HG02885 (cell line): ENCODE data around the gene WBP2.

Experiments
- ATAC-seq: cut with Tn5 transposase; IDR thresholded peaks from one replicate; pipeline ENCODE4 v1.9.1; 2021; ENCODE audit warnings: mild to moderate bottlenecking; ENCODE audit not compliant: unreplicated experiment, poor library complexity

Gene WBP2

GRCh38 chr17:75831032-75831571 is 24.0 kb downstream of the WBP2 start:
- ATAC-seq, result no peak

GRCh38 chr17:75830164-75831031 is 24.7 kb downstream of the WBP2 start:
- no peak for ATAC-seq

- ATAC-seq, result no peak
These were observed 25.4 kb downstream of the WBP2 start for GRCh38 chr17:75829747-75830146.

- no peak for ATAC-seq
These were observed 26.4 kb downstream of the WBP2 start for GRCh38 chr17:75828741-75829140.

GRCh38 chr17:75828076-75828400 is 27.1 kb downstream of the WBP2 start:
- no peak for ATAC-seq

GRCh38 chr17:75827308-75828075 is 27.6 kb downstream of the WBP2 start:
- ATAC-seq, result no peak

- no peak for ATAC-seq
These were observed 28.4 kb downstream of the WBP2 start for GRCh38 chr17:75826561-75827307.

GRCh38 chr17:75825748-75826370 is 29.3 kb downstream of the WBP2 start:
- no peak for ATAC-seq

- no peak for ATAC-seq
These were observed 30.0 kb downstream of the WBP2 start for GRCh38 chr17:75825149-75825552.

GRCh38 chr17:75824666-75825065 is 30.5 kb downstream of the WBP2 start:
- ATAC-seq, result no peak

GRCh38 chr17:75824050-75824552 is 31.0 kb downstream of the WBP2 start:
- no peak for ATAC-seq

GRCh38 chr17:75823257-75824041 is 31.7 kb downstream of the WBP2 start:
- no peak for ATAC-seq

GRCh38 chr17:75822800-75823166 is 32.4 kb downstream of the WBP2 start:
- no peak for ATAC-seq

GRCh38 chr17:75822119-75822799 is 32.9 kb downstream of the WBP2 start:
- ATAC-seq, result no peak

GRCh38 chr17:75821552-75821951 is 33.6 kb downstream of the WBP2 start:
- no peak for ATAC-seq

GRCh38 chr17:75820094-75821080 is 34.7 kb downstream of the WBP2 start:
- ATAC-seq, result no peak

- no peak for ATAC-seq
These were observed 35.5 kb downstream of the WBP2 start for GRCh38 chr17:75819678-75820077.

GRCh38 chr17:75819116-75819515 is 36.0 kb downstream of the WBP2 start:
- no peak for ATAC-seq
